ENCODE measurements around the gene LTBP2.

LTBP2 gene

DNA sequence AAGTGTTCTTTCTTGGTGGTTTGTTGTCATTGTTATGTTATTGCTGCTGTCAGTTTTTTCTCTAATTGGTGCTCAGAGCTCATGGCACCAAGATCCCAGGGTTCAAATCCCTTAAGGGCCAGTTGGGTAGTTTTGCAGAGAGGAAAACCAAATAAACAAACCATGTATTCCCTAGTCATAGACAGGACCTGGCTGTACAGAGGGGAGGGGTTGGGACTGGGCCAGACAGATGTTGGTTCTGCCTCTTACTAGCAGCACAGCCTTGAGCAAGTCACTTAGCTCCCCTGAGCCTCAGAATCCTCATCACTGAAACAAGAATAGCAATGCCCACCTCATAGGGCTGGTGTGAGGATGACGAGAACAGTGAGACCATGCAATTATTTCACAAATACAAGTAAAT, 53.4 kb downstream of the LTBP2 start:
- TF ChIP-seq, protein P1, sequence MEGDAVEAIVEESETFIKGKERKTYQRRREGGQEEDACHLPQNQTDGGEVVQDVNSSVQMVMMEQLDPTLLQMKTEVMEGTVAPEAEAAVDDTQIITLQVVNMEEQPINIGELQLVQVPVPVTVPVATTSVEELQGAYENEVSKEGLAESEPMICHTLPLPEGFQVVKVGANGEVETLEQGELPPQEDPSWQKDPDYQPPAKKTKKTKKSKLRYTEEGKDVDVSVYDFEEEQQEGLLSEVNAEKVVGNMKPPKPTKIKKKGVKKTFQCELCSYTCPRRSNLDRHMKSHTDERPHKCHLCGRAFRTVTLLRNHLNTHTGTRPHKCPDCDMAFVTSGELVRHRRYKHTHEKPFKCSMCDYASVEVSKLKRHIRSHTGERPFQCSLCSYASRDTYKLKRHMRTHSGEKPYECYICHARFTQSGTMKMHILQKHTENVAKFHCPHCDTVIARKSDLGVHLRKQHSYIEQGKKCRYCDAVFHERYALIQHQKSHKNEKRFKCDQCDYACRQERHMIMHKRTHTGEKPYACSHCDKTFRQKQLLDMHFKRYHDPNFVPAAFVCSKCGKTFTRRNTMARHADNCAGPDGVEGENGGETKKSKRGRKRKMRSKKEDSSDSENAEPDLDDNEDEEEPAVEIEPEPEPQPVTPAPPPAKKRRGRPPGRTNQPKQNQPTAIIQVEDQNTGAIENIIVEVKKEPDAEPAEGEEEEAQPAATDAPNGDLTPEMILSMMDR (IDR thresholded peaks at IDR 0.05): no peak

DNA sequence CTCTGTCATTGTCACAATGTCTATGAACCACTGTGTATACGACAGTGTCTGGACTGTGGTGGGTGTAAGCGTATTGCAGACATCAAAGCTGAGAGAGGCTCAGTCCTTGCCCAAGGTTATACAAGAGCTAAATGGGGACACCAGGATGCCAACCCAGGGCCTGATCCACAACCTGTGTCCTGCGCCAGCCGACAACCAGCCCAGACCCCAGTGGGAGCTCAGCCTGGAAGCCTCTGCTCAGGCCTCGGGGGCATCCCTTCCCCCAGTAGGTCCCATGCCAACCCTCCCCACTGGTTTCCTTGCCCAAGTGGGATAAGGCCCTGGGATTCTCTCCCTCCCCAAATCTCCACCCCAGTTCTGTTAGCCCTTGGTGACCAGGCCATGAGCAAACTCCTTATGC, 54.3 kb downstream of the LTBP2 start:
- TF ChIP-seq, protein P1 (IDR thresholded peaks at IDR 0.05): no peak

DNA sequence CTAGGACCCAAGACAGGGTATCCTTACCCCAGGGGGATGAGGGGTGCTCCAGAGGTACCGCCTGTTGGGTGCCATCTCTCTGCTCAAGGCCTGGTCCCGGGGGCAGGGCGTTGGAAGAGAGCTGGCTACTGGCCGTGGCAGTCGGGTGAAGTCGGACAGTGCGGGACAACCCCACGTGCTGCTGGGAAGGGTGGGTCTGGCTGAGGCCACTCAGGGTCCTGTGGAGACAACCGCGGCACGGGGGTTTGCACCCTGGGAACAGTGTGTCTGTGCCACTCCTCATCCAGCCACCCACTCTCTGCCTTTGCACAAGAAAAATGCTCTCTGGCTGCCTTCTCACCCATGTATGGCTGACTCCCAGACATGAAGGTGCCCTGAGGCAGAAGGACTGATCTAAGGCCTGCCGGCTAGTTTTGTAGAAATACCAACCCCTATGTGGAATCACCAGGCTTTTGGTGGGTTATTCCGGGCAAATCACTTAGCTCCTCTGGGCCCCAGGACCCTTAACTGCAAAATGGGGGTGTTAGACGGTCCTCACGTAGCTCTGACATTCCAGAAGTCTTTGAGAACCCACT, 56.5 kb downstream of the LTBP2 start:
- TF ChIP-seq, protein P1 (IDR thresholded peaks at IDR 0.05): no peak

DNA sequence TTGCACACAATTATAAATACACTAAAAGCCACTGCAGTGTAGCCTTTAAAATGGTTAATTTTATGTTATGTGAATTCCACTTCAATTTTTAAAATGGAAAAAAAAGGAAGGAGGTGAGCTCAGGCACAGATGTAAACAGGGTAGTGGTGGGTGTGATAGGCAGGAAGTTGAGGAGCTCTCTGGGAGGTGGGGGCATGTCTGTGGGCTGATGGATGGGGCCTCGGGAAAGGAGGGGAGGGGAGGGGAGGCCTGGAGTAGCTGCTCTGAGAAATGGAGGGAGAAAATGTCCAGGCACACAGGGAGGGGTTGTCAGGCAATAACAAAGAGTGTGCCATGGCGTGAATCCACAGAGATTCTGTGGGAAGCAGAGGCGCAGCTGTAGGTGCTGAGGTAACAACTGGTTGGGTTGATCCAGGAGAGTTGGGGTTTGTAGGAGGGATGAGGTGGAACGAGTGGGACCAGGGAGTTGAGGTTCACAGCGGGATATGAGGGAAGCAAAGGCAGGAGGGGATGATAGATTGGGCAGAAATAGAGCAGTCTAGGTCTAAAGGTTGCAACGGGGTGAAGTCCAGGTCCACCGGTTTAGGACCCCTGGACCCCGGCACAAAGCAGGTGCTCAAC, 57.2 kb downstream of the LTBP2 start:
- TF ChIP-seq, protein P1 (IDR thresholded peaks at IDR 0.05): no peak

DNA sequence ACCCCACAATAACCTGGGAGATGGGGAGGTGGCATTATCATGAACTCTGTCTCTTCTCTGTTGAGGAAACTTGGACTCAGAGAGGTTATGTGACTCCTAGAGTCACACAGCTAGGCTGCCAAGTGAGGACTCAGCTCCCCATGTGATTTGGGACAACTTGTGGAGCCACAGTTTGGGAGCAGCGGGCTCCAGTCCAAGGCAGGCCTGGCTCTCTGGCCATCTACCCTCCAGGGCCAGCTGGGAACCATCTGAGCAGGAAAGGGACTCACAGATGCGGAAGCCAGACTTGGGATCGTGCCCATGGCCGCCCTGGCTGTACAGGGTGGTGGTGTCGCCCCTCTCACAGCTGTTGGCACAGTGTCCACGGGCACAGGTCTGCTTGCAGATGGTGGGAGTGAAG, 59.4 kb downstream of the LTBP2 start:
- TF ChIP-seq, protein P1 (IDR thresholded peaks at IDR 0.05): no peak

DNA sequence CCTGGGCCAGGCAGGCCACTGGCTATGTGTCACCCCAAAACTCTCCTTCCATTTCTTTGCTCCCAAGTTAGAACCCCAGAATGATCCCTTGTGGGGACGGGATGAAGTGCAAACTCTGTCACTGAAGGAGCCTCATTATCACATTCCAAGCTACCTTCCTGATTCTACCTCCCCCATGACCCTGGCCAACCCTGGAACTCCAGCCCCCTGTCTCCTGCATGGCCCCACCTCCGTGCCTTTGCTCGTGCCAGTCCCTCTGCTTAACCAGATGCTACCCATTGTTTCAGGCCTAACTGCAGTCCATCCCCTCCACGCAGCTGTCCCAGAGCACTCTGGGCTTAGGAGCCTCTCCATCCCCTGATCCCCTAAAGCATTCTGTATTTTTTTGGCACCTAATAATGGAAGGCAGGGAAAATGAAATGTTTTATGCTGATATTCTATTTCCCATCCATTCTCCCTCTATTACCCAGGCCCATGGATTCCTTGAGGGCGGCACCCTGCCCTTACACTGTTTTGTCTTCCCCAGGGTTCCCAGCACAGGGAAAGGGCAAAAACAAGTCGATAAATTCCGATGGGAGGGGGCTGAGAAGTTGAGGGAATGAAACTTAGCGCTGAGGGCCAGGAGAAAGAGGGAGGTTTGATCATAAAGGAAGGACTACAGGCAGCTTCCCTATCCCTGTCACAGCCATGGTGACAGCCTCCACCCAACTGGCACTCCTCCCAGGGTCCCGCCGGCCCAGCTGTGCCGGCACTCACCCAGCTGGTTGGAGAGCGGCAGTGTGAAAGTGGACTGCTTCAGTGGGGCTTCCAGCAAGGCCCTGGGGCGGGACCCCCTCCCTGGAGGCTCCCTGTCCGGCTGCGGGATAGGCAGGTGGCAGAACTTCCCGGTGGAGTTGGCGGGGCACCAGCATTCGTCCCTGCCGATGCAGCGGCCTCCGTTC, 60.3 kb downstream of the LTBP2 start:
- TF ChIP-seq, protein P1 (IDR thresholded peaks at IDR 0.05): no peak

DNA sequence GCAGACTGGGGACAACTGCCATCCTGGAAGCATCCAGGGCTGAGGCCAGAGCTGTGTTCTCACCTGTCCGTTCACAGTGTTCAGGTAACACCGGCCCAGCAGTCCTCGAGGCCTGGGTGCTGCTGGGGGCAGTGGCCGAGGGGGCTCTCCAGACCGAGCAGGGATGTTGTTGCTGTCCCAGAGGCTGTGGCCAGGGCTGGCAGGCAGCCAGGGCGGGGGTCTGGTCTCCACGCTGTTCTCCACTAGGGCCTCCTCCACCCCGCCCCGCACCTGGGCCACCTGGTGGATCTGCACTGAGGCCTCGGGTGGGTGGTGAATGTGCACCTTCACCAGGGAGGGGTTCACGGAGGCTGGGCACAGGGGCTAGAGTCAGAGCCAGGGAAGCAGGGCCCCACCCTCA, 61.0 kb downstream of the LTBP2 start:
- TF ChIP-seq, protein P1 (IDR thresholded peaks at IDR 0.05): no peak
